DMS 273 treated with DMSO at 0.1 percent for 48 hours (cell line): Measurements from ENCODE around the gene CYB561.

Experiments
- DNase-seq: peaks from one replicate; lab custom pipeline; 2025; lab: John Stamatoyannopoulos, UW

CYB561 gene

GRCh38 chr17:63448655-63449054, 2.5 kb upstream of the CYB561 start:
- no peak for DNase-seq

DNA sequence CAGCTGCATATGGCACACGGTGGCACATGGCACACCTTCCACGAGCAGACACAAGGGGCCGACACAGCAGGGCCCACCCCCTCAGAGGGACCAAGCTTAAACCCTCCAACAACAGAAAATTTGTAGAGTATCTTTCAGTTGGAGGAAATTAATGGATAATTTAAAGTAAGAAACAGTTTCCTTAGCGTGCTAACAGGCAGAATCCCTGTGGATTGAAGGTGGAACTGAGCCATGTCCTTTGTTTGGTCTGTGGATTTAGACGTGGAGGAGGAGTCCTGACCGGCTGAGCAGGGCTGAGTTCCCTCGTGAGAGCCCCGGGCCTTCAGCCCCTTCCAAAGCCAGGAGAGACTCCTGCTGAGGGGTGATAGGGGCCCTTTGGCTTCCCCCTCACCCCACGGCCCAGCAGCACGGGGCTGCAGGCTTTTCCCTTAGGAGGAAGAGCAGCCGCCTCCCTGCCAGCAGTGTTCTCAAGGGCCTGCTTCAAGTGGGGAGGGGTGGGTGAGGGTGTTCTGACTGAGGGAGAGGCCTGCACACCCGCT, 1.4 kb upstream of the CYB561 start:
- DNase-seq = no peak

DNA sequence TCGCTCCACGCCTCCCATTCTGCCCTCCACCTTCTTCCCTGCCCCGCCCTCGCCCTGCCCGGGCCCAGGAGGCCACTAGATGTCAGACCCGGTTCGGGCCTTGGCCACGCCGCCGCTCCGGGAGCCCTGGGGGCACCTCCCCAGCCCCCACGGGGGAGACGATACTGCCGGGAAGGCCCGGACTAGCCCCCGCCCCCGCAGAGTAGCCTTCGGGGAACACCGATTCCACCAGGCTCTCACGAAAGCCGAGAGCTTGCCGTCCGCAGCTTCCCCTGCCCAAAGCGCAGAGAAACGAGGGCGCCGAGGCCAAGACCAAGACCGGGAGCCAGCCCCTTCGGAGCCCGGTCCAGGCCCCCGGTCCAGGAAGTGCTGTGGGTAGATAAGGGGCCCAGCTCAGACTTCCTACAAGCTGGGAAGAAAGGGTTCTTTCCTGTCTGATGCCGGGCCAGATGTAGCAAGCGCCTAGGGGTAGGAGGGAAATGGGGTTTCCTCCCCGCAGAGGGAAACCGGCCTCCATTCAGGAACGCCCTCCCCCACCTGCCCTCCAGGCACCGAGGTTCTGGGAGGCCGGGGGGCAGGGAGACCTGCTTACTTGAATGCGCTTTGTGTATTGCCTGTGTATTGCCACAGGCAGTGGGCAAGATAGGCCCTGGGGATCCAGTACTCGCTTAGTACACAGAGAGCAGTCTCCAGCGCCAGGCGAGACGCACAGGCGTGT, 806 bp upstream of the CYB561 start:
- DNase-seq = no peak

DNA sequence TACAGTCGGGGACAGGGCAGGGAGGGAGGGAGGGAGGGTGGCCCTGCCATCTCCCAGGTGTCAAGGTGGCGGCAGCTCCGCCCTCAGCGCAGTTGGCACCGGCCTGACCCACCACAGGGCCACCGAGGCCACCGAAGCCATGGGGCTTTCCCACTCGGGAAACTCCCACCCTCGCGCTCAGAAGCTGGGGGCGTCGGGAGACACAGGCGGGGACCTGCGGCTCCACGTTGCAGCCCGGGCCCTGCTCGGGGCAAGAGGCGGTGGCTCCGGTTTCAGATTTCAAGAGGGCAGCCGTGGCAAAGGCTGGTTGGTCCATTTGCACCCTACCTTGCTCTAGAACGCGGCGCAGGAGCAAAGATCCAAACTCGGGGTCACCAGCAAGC, 544 bp downstream of the CYB561 start:
- DNase-seq = no peak

GRCh38 chr17:63445065-63445464, 1.0 kb downstream of the CYB561 start:
- no peak for DNase-seq

DNA sequence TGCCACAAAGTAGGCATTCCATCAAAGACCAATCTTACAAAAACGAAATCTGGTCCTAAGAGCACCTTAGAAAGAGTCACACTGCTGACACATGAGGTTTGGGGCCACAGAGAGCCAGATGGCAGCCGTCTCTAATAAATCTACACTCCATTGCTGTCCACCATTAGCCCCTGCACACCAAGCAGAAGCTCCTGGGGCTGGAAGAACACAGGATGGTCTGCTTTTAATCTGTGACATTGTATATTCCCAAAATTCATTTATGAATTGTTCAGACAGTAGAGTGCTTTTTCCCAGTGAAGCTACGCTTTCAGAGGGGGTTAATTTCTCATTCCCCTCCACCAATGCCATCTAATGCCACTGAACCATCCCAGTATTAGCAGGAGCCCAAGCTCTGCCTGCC, 1.6 kb downstream of the CYB561 start:
- no peak for DNase-seq

GRCh38 chr17:63443053-63443452, 3.1 kb downstream of the CYB561 start:
- no peak for DNase-seq

DNA sequence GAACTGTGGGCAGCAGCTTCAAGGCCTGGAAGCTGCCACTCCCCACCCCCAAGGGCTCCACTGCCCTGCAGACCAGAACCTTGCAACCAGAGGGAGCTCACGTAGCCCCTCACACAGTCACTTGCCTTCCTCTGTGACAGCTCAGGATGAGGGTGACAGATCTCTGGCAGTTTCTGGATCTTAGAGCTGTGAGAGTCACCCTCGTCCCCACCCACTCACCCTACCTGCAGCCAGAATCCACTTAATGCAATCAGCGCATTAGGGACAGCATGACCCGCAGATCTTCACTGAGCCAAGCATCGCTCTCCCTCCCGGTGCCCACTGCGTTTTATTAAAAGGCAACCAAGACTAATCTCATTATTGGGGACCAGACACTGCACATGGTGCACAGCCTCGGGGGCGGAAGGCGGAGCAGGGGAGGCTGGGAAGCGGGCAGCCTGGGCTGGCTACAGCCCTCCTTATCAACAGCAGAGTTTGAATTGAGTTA, 3.5 kb downstream of the CYB561 start:
- DNase-seq = no peak

- no peak for DNase-seq
Measured at GRCh38 chr17:63442074-63442473, 4.0 kb downstream of the CYB561 start.

GRCh38 chr17:63441654-63442053, 4.5 kb downstream of the CYB561 start:
- DNase-seq = no peak

DNA sequence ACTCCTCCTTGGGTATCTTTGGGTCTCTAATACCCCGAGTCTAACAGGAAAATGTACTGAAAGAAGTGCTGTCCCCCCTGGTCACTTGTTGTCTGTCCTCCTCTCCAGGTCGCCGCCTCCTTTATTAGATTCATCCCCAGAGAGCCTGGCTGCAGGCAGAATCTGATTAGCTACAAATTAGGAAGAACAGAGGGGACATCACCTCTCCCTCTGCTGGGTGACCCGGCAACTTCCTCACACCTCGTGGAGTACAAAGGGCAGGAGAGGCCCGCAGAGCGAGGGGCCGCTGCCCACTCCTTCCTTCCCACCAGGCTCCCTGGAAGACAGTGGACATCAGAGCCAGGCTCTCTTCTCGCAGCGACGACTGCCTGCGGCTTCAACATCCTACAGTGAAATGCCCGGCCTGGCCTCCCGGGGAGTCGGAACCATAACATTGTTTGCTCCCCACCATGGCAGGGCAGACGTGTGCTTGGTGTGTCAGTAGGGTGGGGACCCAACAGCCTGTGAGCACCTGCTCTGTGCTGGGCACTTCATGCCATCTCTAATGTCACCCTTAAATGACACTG, 5.3 kb downstream of the CYB561 start:
- DNase-seq = no peak

- DNase-seq = no peak
Measured at GRCh38 chr17:63440127-63440769, 5.9 kb downstream of the CYB561 start.

DNA sequence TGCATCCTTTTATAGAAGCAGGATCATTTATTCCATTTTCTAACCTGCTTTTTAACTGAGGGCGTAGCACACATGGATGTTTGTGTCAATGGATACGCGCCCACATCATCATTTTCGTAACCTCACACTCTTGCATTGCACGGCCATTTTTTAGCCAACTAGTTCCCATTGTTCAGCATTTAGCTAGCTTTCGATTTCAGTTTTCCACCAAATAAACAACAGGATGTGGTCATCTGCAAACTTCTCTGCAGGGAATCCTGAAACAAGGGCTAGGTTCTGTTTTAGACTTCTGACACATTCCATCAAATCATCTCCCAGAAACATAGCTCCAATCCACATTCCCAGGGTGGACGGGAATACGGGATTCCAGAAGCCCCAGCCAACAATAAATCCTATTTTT, 6.4 kb downstream of the CYB561 start:
- no peak for DNase-seq

DNA sequence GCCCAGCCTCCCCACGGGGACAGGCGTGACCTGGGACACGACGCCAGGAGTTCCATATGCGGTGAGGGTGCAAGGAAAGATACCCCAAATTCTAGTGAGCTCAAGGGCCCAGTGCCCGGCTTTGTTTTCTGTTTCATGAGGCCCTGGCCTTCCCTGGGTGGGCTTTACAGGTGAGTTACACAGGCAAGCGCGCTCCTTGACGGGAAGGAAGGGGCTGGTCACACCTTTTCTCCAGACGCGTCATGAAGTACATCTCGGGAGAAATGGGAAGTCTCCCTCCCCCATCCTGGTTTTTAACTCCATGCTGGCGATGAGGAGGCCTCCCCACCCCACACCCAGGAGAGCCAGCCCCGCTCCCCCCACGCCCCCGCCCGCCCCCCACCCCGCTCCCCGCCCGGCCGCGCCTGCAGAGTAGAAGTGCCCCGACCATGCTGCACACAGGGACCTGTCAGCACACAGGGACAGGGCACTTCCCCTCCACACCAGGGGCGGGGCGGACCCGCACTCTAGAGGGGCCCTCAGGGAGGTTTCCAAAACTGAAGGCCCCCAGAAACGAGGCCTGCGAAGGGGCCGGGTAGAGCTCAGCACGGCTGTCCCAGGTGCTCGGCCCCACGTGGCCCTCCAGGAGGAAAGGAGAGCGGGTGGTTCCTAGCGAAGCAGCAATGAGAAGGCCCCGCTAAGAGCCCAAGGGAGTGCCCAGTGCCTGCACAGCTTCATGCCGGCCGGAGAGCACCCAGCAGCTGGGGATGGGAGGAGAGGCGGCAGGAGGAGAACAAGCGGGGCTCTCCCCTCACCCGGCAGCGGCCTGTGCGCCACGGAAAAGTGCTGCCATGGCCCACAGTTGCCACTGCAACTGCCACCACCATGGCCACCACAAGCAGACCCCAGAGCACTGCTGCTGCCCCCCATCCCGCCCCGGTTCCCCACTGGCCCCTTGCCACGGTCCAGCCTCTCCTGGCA, 7.7 kb downstream of the CYB561 start:
- DNase-seq = no peak

DNA sequence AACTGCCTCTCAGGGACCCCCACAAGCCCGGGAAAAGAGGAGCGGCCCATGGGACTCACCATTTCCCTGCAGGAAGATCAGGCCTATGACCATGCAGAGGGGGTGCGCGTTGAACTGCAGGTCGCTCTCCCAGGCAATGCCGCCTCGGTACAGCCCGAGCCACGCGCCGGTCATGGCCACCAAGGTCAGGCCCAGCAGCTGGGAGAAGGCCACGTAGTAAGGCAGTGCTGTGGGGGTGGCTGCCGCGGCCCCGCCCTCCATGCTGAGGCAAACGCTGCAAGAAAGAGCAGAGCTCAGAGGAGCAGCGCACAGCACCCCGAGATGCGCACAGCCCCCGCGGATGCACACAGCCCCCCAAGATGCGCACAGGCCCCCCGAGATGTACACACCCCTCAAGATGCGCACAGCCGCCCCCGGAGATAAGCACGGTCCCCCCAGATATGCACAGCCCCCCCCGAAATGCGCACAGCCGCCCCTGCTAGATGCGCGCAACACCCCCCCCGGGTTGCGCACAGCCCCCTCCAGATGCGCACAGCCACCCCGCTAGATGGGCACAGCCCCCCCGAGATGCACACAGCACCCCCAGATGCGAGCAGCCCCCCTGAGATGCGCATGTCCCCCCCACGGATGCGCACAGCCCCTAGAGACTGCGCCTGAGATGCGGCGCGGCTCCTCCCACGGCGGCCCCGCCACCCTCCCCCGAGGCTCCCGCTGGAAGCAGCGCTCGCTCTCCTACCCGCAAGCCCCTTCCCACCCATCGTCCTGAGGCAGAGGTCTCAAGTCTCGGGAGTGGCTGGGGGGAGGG, 8.6 kb downstream of the CYB561 start:
- DNase-seq = no peak

DNA sequence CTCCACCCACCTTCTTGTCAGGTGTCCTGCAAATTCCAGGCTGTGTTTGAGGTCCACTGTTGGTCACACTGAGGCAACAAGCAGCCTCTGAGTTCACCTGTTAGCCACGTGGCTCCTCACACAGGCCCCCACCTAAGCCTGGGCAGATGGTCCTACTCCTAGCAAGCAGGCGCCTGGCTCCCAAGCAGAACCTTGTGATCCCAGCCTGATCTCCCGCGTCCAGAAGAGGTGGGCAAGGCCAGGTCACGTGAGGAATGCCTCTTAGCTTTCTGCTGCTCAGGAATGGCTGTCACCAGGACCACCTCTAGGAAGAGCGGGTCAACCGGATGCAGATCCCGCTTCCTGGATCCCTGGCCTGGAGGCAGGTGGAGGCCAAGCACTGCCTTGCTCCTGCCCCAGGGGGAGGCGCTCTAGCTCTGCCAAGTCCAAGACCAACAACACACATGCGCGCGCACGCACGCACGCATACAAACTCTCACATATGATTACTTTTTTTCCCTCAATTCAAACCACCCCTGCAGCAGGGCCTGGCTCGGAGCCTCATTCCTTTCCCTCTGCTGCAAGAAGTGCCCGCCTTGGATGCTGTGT, 9.5 kb downstream of the CYB561 start:
- no peak for DNase-seq

DNA sequence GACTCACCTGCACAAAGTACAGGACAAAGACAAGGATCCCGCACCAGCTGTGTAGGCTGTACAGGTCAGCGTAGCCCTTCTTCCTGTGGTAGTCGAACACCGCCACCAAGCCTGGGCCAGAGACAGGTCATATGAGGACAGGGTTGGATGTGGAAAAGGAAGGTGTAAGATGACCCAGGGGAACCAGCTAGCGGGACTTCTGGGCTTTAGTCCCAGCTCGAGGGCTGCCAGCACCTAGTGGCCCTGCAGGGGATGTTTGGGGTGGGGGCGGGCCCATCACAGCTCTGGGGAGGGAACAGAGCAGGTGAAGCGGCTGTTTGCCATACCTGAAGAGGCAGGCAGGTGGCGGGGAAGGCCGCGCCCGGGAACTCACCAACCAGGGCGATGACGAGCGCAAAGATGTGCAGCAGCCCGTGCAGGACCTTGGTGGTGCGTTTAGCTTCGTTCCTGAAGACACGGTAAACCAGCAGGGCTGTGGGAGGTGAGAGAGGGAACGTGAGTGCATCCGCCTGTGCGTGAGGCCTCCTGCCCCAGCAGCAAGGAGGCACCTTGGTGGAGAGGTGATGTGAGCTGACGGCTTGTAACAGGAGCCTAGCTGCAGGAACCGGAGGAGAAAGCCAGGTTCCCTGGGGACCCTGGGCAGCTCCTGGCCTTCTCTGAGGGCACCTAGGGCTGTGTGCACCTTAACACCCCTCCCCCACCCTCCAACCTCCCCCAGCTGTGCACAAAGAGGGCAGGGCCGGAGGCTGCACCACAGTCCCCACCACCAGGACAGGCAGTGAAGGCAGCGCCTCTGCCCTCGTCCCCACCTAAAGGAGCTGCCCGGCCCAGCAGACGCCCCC, 10.2 kb downstream of the CYB561 start:
- DNase-seq = no peak

DNA sequence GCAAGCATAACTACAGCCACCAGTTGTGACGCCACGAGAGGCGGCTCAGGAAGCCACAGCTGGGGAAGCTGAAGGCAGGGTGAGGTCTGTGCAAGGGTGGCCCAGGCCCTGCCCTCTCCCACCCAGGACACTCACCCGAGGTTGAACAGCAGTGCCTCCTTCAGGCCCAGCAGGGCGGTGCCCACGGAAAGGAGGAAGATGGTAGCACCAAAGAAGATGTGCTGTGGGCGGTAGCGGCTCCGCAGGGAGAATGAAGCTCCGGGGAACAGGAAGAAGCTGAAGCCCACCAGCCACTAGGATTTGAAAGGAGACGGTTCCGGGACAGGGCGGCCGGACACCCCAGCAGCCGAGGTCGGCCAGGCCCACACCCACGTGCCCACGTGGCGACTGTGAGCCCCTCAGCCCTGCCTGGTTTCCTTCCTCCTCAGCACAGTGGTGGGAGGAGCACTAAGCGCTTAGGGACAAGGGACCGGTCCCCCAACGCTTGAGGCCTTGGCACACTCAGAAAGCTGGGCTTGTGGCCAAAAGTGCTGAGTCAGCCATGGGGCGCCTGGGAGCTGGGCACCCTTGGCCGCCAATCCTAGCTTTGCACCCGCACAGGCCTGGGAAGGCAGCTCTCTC, 11.0 kb downstream of the CYB561 start:
- peak; percentile 9 for DNase-seq
